Ascending aorta (tissue), 2 donors: Measurements from ENCODE around the gene HARS1. TPM values are rescaled to one million over a fixed set of nuclear protein-coding genes. Genes with fewer than 3 reads are reported as not detected.
"Not testable (repeated sequence)": the region's sequence is repeated elsewhere in the genome, so short reads cannot be mapped to it uniquely, and the experiment has no call there.

Experiments used
- DNase-seq, 2 donors: peaks; one replicate each; pipeline ENCODE4 v3.0.0-alpha.2; 2019; ENCODE audit warnings: low spot score in 2 of 2
- H3K27ac ChIP-seq, 2 donors: fragments of 200-600 bp; sonication (generic); one replicate each; pipeline ENCODE4 v1.5.1; 2016 to 2017; ENCODE audit warnings: mild to moderate bottlenecking in 1 of 2
- H3K27me3 ChIP-seq: fragments of 200-600 bp; sonication (generic); one replicate; pipeline ENCODE4 v1.5.1; 2017
- H3K36me3 ChIP-seq, 2 donors: fragments of 200-600 bp; sonication (generic); one replicate each; pipeline ENCODE4 v1.5.1; 2016
- H3K4me1 ChIP-seq, 2 donors: fragments of 200-600 bp; sonication (generic); one replicate each; pipeline ENCODE4 v1.5.1; 2016 to 2017; ENCODE audit warnings: mild to moderate bottlenecking in 1 of 2
- H3K4me3 ChIP-seq, 2 donors: fragments of 200-600 bp; sonication (generic); one replicate each; pipeline ENCODE4 v1.5.1; 2016 to 2017; ENCODE audit warnings: mild to moderate bottlenecking in 1 of 2
- H3K9me3 ChIP-seq, 2 donors: fragments of 200-600 bp; sonication (generic); one replicate each; pipeline ENCODE4 v1.5.1; 2016
- intact Hi-C: fragments of 100-400 bp; cut with DNase I; formaldehyde crosslinking; loops from one replicate; pipeline ENCODE4 v1.15.1; 2023
- total RNA-seq: library from RNA; depleted of rRNA; stranded (reverse); fragments of >200 nt; gene quantifications from one replicate; pipeline ENCODE4 v1.1.0, GENCODE V29; 2016
- TF ChIP-seq, protein P1 (sequence below), 3 experiments: fragments of 200-600 bp in 2 of 3; fragments of 450-650 bp in 1 of 3; sonication (generic) in 2 of 3; IDR thresholded peaks; one replicate each; pipeline ENCODE4 v1.5.1; 2016 to 2019; ENCODE audit warnings: antibody characterized with exemption in 3 of 3, mild to moderate bottlenecking in 1 of 3, moderate library complexity in 1 of 3

The HARS1 gene
- total RNA-seq, 1 donor from 2014 or later = 68.6 TPM

GRCh38 chr5:140672455-140673186 lies 18.5 kb downstream of the HARS1 start:
- peak in 1 of 2 donors; percentile 56 for DNase-seq
- intact Hi-C loops = no loop called here

GRCh38 chr5:140671472-140672125 lies 19.6 kb downstream of the HARS1 start:
- TF ChIP-seq, protein P1, sequence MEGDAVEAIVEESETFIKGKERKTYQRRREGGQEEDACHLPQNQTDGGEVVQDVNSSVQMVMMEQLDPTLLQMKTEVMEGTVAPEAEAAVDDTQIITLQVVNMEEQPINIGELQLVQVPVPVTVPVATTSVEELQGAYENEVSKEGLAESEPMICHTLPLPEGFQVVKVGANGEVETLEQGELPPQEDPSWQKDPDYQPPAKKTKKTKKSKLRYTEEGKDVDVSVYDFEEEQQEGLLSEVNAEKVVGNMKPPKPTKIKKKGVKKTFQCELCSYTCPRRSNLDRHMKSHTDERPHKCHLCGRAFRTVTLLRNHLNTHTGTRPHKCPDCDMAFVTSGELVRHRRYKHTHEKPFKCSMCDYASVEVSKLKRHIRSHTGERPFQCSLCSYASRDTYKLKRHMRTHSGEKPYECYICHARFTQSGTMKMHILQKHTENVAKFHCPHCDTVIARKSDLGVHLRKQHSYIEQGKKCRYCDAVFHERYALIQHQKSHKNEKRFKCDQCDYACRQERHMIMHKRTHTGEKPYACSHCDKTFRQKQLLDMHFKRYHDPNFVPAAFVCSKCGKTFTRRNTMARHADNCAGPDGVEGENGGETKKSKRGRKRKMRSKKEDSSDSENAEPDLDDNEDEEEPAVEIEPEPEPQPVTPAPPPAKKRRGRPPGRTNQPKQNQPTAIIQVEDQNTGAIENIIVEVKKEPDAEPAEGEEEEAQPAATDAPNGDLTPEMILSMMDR (IDR thresholded peaks at IDR 0.05) = no peak
- intact Hi-C loops = no loop called here
- no peaks in the 10 kb centered on the region for H3K27me3 ChIP-seq
- peak in 1 of 2 donors; percentile 58 for DNase-seq
- H3K9me3 ChIP-seq = no peaks in the 10 kb centered on the region
- peaks cover 54 to 80% of the 10 kb centered on the region in 2 donors for H3K36me3 ChIP-seq
- no peak overlapping the region for H3K27ac ChIP-seq
- H3K4me3 ChIP-seq = no peak overlapping the region
- H3K4me1 ChIP-seq = no peaks in the 10 kb centered on the region

More at GRCh38 chr5:140672455-140673186, 18.5 kb downstream of the HARS1 start:
- TF ChIP-seq, protein P1 (IDR thresholded peaks at IDR 0.05) = no peak
- H3K27ac ChIP-seq = no peak overlapping the region
- no peaks in the 10 kb centered on the region for H3K9me3 ChIP-seq
- H3K4me3 ChIP-seq = peak overlapping the region; percentile 13 to 36
- peaks cover 65 to 86% of the 10 kb centered on the region in 2 donors for H3K36me3 ChIP-seq
- no peaks in the 10 kb centered on the region for H3K4me1 ChIP-seq
- no peaks in the 10 kb centered on the region for H3K27me3 ChIP-seq

- H3K27me3 ChIP-seq, H3K27ac ChIP-seq, H3K9me3 ChIP-seq, H3K4me1 ChIP-seq, H3K4me3 ChIP-seq, intact Hi-C loops: not testable (repeated sequence)
- DNase-seq = peak in 1 of 2 donors; percentile 44
- peaks cover 49 to 75% of the 10 kb centered on the region in 2 donors for H3K36me3 ChIP-seq
Measured at GRCh38 chr5:140671035-140671434, 20.1 kb downstream of the HARS1 start.

GRCh38 chr5:140664359-140665119 lies 26.6 kb downstream of the HARS1 start, which contains the start of gene WDR55:
Gene WDR55, plus strand, starts transcription at chr5:140664904. Its CDS starts 9 bp downstream, at chr5:140664913.
- Histone ChIP-seq H3K9me3 (no peaks in the 10 kb centered on the region), H3K36me3 (peaks cover 47 to 55% of the 10 kb centered on the region in 2 donors), H3K27ac (peak within 1 kb of the TSS; percentile 88 to 89), H3K4me3 (peak within 1 kb of the TSS; percentile 59 to 81), H3K4me1 (peaks cover 5 to 8% of the 10 kb centered on the region in 2 donors), H3K27me3 (no peaks in the 10 kb centered on the region)
- intact Hi-C loops = loop anchor here (1.0 to 5.0 kb wide), 5 partner anchors 17 to 263 kb away; partner anchors contain the start of genes ANKHD1, EIF4EBP3, IK and NDUFA2
- DNase-seq = peak; percentile 90 to 98
- TF ChIP-seq, protein P1 (IDR thresholded peaks at IDR 0.05) = no peak

GRCh38 chr5:140664030-140664358 lies 27.2 kb downstream of the HARS1 start:
- Histone ChIP-seq H3K36me3 (peaks cover 47 to 55% of the 10 kb centered on the region in 2 donors), H3K27me3 (no peaks in the 10 kb centered on the region), H3K4me1 (peaks cover 5 to 8% of the 10 kb centered on the region in 2 donors), H3K27ac (peak overlapping the region; percentile 88 to 89), H3K9me3 (no peaks in the 10 kb centered on the region), H3K4me3 (peak overlapping the region; percentile 59 to 81)
- DNase-seq = no peak
- intact Hi-C loops = loop anchor here (1.0 to 5.0 kb wide), 5 partner anchors 17 to 263 kb away; partner anchors contain the start of genes ANKHD1, EIF4EBP3, IK and NDUFA2
- TF ChIP-seq, protein P1 (IDR thresholded peaks at IDR 0.05) = no peak

- not testable (repeated sequence) for H3K27ac ChIP-seq, H3K4me1 ChIP-seq, H3K4me3 ChIP-seq, H3K9me3 ChIP-seq, H3K27me3 ChIP-seq
- H3K36me3 ChIP-seq = peaks cover 70 to 73% of the 10 kb centered on the region in 2 donors
- intact Hi-C loops = loop anchor here (5.0 kb wide), 1 partner anchor 42 kb away; the partner anchor contains the start of gene ZMAT2
- peak in 1 of 2 donors; percentile 27 for DNase-seq
Measured at GRCh38 chr5:140660371-140660770, 30.8 kb downstream of the HARS1 start.
